Prostate gland (tissue), 2 donors: ENCODE data around the gene NOP53.

Experiments used
- CTCF ChIP-seq, 4 experiments: fragments of 200-600 bp in 2 of 4; fragments of 450-650 bp in 2 of 4; sonication (generic) in 2 of 4; IDR thresholded peaks; 1 replicate in 3 of 4; 2 replicates in 1 of 4; pipeline ENCODE4 v1.5.1; 2016 to 2019; ENCODE audit warnings: antibody characterized with exemption in 4 of 4, mild to moderate bottlenecking in 2 of 4, moderate library complexity in 2 of 4
- POLR2A ChIP-seq: fragments of 450-650 bp; IDR thresholded peaks from one replicate; pipeline ENCODE4 v1.6.1; 2016; ENCODE audit warnings: antibody characterized with exemption, mild to moderate bottlenecking

GRCh38 chr19:47745010-47745901 lies at the start of gene NOP53:
- peak in 3 of 4 experiments; percentile 21 to 48 (median 36) for TF ChIP-seq CTCF (IDR thresholded peaks at IDR 0.05)
- peak; percentile 78 for TF ChIP-seq POLR2A
